Calu3 (cell line): ENCODE results near the gene SCAPER. TPM values are rescaled to one million over a fixed set of nuclear protein-coding genes. Genes with fewer than 3 reads are reported as not detected.

Source experiments
- BruUV-seq: library from RNA; stranded (reverse); fragments of 400-500 nt; replicated peaks from 2 replicates; lab custom pipeline; 2021; lab: Mats Ljungman, UMichigan
- CTCF ChIA-PET: fragments of 300-600 bp; sonication (Branson Sonifier 250); formaldehyde crosslinking; loops from one replicate; lab custom pipeline; 2022; ENCODE audit warnings: antibody characterized with exemption; lab: Charles Lee
- DNase-seq: peaks from one replicate; pipeline ENCODE4 v3.0.0; 2022
- H3K27ac Mint-ChIP-seq: one replicate; pipeline ENCODE4 v1.8.0; 2022; ENCODE audit warnings: mixed read lengths; ENCODE audit not compliant: unreplicated experiment
- H3K27me3 Mint-ChIP-seq: one replicate; pipeline ENCODE4 v1.8.0; 2022; ENCODE audit warnings: mixed read lengths; ENCODE audit not compliant: unreplicated experiment
- H3K36me3 Mint-ChIP-seq: one replicate; pipeline ENCODE4 v1.8.0; 2022; ENCODE audit warnings: mild to moderate bottlenecking, moderate library complexity, mixed read lengths; ENCODE audit not compliant: insufficient read depth, unreplicated experiment
- H3K4me1 Mint-ChIP-seq: one replicate; pipeline ENCODE4 v1.8.0; 2022; ENCODE audit warnings: mild to moderate bottlenecking, low read depth, mixed read lengths; ENCODE audit not compliant: unreplicated experiment
- H3K4me3 Mint-ChIP-seq: one replicate; pipeline ENCODE4 v1.8.0; 2022; ENCODE audit warnings: mild to moderate bottlenecking, low read depth, moderate library complexity, mixed read lengths; ENCODE audit not compliant: unreplicated experiment
- H3K9me3 Mint-ChIP-seq: one replicate; pipeline ENCODE4 v1.8.0; 2022; ENCODE audit warnings: low read depth, mixed read lengths; ENCODE audit not compliant: unreplicated experiment
- CTCF ChIP-seq: fragments of 200-600 bp; IDR thresholded peaks from one replicate; pipeline ENCODE4 v1.8.0; 2022; ENCODE audit warnings: antibody characterized with exemption; ENCODE audit not compliant: unreplicated experiment
- intact Hi-C: fragments of 100-400 bp; cut with micrococcal nuclease; formaldehyde crosslinking; loops from one replicate; pipeline ENCODE4 v1.10.0; 2022; ENCODE audit not compliant: unreplicated experiment
- total RNA-seq: library from RNA; stranded (reverse); gene quantifications from 2 replicates; pipeline ENCODE4 v1.2.3, GENCODE V29; 2022

Gene SCAPER
- total RNA-seq, 1 experiment from 2014 or later, result 34.8 TPM

GRCh38 chr15:76647612-76648011 lies 257.5 kb downstream of the SCAPER start:
- no peaks in the 10 kb centered on the region for H3K36me3 Mint-ChIP-seq
- CTCF ChIA-PET, result no interaction called here
- no peaks in the 10 kb centered on the region for H3K27me3 Mint-ChIP-seq
- H3K9me3 Mint-ChIP-seq, result no peaks in the 10 kb centered on the region
- no peak for DNase-seq
- no peak overlapping the region for H3K4me3 Mint-ChIP-seq
- intact Hi-C loops, result no loop called here
- no TSS peak for BruUV-seq
- no peaks in the 10 kb centered on the region for H3K4me1 Mint-ChIP-seq
- no peak for TF ChIP-seq CTCF
- no peak overlapping the region for H3K27ac Mint-ChIP-seq

GRCh38 chr15:76644646-76645045 lies 260.5 kb downstream of the SCAPER start:
- CTCF ChIA-PET, result no interaction called here
- Mint-ChIP-seq H3K36me3 (no peaks in the 10 kb centered on the region), H3K4me3 (no peak overlapping the region), H3K27ac (no peak overlapping the region), H3K9me3 (no peaks in the 10 kb centered on the region), H3K4me1 (no peaks in the 10 kb centered on the region), H3K27me3 (no peaks in the 10 kb centered on the region)
- DNase-seq, result no peak
- no TSS peak for BruUV-seq
- TF ChIP-seq CTCF, result no peak
- intact Hi-C loops, result no loop called here

- DNase-seq, result no peak
- intact Hi-C loops, result no loop called here
- Mint-ChIP-seq H3K27ac (no peak overlapping the region), H3K36me3 (no peaks in the 10 kb centered on the region), H3K4me1 (no peaks in the 10 kb centered on the region), H3K9me3 (no peaks in the 10 kb centered on the region), H3K27me3 (no peaks in the 10 kb centered on the region), H3K4me3 (no peak overlapping the region)
- CTCF ChIA-PET, result no interaction called here
- TF ChIP-seq CTCF, result peak; percentile 22
- no TSS peak for BruUV-seq
These were observed 262.5 kb downstream of the SCAPER start for GRCh38 chr15:76642671-76643070.

- Mint-ChIP-seq H3K9me3 (peaks cover 5% of the 10 kb centered on the region), H3K4me3 (no peak overlapping the region), H3K27ac (no peak overlapping the region), H3K27me3 (no peaks in the 10 kb centered on the region), H3K36me3 (no peaks in the 10 kb centered on the region), H3K4me1 (no peaks in the 10 kb centered on the region)
- no peak for DNase-seq
- no TSS peak for BruUV-seq
- intact Hi-C loops, result no loop called here
- CTCF ChIA-PET, result no interaction called here
- no peak for TF ChIP-seq CTCF
These were observed 268.0 kb downstream of the SCAPER start for GRCh38 chr15:76637166-76637565.
